GM12872 (cell line): Measurements from ENCODE around the gene MT1HL1.

ENCODE experiments used
- TF ChIP-seq, protein P1 (sequence below): IDR thresholded peaks from 3 replicates; pipeline ENCODE4 v1.5.1; 2011; ENCODE audit warnings: low read depth, mild to moderate bottlenecking, low read length, moderate library complexity; ENCODE audit not compliant: insufficient read depth

MT1HL1 gene

DNA sequence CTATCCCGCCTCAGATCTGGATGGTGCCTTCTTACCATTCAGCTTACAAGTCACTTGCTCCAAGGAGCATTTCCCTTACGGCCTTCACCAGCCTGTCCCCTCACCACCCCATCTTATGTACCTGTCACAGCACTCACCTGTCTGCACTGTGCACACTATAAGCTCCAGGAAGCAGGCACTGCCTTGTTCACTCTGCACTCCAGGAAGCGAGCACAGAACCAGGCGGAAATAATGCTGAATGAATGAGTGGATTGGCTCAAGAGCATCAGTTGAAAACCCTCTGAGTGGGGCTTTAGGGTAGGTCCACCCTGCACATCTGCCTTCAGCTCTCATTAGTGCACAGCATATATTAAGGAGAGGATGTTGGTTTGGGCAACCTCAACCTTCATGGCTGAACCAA, 28.8 kb upstream of the MT1HL1 start:
- TF ChIP-seq, protein P1, sequence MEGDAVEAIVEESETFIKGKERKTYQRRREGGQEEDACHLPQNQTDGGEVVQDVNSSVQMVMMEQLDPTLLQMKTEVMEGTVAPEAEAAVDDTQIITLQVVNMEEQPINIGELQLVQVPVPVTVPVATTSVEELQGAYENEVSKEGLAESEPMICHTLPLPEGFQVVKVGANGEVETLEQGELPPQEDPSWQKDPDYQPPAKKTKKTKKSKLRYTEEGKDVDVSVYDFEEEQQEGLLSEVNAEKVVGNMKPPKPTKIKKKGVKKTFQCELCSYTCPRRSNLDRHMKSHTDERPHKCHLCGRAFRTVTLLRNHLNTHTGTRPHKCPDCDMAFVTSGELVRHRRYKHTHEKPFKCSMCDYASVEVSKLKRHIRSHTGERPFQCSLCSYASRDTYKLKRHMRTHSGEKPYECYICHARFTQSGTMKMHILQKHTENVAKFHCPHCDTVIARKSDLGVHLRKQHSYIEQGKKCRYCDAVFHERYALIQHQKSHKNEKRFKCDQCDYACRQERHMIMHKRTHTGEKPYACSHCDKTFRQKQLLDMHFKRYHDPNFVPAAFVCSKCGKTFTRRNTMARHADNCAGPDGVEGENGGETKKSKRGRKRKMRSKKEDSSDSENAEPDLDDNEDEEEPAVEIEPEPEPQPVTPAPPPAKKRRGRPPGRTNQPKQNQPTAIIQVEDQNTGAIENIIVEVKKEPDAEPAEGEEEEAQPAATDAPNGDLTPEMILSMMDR = no peak

DNA sequence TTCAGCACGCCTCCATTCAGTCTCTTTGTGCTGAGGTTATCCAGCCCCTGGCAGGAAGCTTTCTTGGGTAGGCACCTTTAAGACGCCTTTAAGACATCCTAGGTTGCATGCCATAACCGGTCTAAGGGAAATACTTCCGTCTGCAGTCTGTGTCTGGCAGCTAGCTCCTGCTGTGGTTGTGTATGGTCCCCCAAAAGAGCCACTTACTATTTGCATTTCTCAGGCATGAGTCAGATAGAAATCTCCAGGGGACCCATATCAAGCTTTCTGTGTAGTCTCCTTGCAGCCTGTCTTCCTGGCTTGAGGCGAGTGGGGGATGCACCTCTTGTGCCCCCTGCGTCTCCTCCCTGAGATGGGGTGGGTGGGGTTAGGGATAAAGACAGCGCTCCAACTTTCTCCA, 27.8 kb upstream of the MT1HL1 start:
- TF ChIP-seq, protein P1 = no peak

DNA sequence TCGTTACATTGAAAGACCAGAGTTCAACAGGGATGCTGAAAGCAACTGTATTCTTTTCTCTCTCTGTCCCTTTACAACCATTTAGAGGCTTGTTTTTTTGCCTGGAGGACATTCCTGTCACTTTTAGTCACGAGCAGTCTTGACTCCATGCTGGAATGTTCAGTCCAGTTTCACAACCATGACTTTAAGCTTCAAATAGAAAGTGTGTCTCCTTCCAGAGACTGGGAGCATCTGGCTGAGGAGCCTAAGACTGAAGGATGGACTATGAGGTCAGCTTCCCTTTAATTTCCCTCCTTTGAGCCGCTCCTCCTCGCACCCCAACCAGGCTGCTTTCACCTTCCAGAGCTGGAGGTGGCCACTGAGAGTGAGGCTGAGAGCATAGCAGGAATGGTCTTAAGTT, 27.2 kb upstream of the MT1HL1 start:
- TF ChIP-seq, protein P1 = no peak

DNA sequence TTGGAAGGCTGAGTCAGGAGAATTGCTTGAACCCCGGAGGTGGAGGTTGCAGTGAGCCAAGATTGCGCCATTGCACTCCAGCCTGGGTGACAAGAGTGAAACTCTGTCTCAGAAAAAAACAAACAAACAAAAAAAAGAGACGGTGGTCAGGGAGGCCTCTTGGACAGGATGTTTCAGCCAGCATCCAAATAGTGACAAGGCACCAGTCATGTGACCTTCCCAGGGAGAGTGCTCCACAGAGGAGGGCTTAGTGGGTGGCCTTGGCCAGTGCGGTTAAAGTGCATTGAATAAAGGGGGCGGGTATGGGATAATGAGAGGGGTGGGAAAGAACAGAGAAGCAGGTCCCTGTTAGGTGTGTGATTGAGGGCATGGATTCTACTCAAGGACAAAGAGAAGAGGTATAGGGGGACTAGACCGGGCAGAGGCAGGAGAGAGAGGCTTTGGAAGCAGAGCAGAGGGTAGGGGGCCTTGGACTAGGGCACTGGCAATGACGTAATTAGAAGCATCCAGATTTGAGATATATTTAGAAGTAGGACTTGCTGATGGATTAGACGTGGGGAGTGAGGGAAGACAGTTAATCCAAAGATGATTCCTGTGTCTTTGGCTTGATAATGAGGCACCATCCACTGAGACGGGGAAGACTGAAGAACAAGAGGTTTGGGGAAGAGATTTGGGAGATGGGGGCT, 25.8 kb upstream of the MT1HL1 start:
- TF ChIP-seq, protein P1 = no peak

DNA sequence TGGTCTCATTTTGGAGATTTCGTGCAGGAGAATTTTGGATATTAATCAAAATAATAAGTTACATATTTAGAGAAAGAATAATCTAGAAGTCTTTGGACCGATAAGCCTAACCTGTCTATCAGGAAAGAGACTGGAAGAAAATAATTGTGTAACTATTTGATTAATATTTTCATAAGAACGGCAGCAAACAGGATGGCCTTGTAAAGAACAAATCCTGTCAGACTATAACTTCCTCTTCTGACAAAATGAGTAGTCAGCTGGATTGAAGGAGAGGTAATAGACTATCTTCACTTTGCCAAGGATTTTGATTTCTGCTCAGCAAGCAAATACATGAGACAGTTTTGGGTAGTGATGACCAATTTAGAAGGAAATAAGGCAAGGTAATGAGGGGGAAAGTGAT, 25.0 kb upstream of the MT1HL1 start:
- TF ChIP-seq, protein P1 = no peak

DNA sequence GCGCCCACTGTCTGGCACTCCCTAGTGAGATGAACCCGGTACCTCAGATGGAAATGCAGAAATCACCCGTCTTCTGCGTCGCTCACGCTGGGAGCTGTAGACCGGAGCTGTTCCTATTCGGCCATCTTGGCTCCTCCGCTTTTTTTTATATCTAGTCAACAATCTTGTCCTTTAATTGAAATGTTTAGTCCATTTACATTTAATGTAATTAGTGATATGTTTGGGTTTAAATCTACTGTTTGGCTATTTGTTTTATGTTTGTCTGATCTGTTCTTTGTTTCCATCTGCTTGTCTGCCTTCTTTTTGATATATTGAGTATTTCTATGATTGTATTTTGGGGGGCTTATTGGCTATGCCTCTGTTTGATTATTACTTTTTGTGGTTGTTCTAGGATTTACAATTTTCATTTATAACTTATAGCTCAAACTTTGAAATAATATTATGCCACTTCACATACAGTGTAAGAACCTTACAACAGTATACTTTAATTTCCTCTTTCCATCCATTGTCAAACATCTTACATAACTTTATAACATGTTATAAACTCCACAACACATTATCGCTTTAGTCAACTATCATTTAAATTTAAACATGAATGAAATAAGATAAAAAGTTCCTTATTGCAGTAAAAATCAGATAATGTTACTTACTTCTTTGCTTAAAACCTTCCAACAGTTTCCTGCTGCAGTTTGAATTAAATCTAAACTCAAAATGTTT, 21.3 kb upstream of the MT1HL1 start:
- TF ChIP-seq, protein P1 = no peak

DNA sequence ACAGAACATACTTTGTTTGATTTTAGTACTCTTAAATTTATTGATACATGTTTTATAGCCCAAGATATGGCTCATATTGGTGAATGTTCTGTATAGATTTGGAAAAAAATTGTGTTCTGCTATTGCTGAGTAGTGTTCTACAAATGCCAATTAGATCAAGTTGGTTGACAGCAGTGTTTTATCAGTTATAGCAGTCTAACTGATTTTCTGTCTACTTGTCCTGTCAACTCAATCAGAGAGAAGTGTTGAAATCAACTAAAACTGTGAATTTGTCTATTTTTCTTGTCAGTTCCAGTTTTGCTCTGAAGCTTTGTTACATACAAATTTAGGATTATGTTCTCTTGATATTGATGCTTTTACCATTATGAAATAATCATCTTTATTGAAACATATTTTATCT, 14.7 kb upstream of the MT1HL1 start:
- TF ChIP-seq, protein P1 = no peak
